22Rv1 (cell line): ENCODE data around the gene GGCX.
"Not testable (repeated sequence)": the region's sequence is repeated elsewhere in the genome, so short reads cannot be mapped to it uniquely, and the experiment has no call there.

ENCODE experiments used
- CTCF ChIP-seq: fragments of 450-650 bp; IDR thresholded peaks from 2 replicates; pipeline ENCODE4 v1.5.1; 2017; ENCODE audit warnings: mild to moderate bottlenecking
- ZFX ChIP-seq: fragments of 450-650 bp; IDR thresholded peaks from 2 replicates; pipeline ENCODE4 v1.6.1; 2017; ENCODE audit warnings: antibody characterized with exemption, borderline replicate concordance

DNA sequence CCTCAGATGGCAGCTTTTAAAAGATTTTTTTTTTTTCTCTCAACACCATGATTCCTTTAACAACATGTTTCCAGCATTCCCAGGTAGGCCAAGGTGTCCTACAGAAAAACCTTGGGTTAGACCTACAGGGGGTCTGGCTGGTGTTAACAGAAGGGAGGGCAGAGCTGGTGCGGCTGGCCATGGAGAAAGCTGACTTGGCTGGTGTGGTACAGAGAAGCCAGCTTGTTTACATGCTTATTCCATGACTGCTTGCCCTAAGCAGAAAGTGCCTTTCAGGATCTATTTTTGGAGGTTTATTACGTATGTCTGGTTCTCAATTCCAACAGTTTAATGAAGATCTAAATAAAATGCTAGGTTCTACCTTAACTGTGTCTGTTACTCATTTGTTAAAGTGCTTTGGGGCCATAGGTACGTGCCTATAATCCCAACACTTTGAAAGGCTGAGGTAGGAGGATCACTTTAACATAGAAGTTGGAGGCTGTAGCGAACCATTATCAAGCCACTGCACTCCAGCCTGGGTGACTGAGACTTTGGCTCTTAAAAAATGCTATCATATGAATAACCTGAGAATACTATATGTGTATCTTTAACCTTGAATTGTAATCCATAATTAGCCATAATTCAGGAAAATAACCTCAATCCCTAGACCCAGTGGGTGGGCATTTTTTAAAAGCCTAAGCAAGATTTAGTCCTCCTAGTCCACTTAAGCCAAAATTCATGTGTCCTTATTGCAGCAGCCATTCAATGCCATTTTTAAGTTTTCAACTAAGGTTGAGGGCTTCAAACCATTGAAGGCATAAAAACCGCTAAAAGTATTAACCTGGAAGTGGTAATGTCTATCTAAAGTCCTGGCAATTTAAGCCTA, 16.1 kb downstream of the GGCX start:
- not testable (repeated sequence) for TF ChIP-seq ZFX, CTCF
